ENCODE results near the gene CHGA. TPM values are rescaled to one million over a fixed set of nuclear protein-coding genes. Genes with fewer than 3 reads are reported as not detected.

Gene CHGA
- total RNA-seq, 1 donor from 2014 or later, result not detected

DNA sequence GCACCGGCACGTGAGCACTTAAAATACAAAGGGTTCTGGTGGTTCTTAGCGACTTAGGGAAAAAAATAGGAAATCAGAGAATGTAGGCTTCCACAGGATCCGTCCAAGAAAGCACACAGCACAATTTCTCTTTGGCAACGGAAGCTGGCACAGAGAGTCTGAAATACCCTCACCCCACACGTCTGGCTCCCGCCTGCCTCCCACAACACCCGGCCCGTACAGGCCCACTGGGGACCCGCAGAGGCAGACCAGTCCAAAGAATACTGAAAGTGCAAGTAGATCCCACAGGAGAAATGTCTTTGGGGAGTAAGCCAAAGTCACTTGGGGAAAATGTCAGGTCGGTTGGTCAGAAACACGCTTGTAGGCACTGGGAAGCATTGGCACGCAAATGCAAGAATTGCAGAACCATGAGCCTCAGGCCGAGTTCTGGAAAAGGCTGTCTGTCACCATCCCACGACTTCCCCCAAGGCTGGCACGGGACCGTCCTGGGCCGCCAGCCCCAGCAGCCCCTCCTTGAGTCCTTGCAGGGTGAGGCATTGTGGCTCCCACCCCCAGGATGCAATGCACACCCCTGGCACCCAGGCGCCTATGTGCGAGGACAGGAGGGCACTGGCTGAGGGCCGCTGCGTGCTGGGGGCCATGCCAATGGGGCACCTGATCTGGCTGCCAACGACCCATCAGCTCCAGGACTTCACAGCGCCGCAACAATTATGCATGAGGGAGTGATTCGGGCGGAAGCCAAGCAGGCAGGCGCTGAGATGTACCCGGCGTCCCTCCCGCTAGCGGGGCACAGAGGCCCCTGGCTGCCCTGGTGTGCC lies 29.7 kb downstream of the CHGA start:
- no peak for DNase-seq (ENCODE audit: low spot score in 2 of 2, unreplicated experiment in 2 of 2)
- H3K4me3 Mint-ChIP-seq, result no peak overlapping the region
- H3K27me3 Mint-ChIP-seq (ENCODE audit: low read depth), result no peaks in the 10 kb centered on the region
- no peak overlapping the region for H3K27ac Mint-ChIP-seq
- TF ChIP-seq, protein P1, sequence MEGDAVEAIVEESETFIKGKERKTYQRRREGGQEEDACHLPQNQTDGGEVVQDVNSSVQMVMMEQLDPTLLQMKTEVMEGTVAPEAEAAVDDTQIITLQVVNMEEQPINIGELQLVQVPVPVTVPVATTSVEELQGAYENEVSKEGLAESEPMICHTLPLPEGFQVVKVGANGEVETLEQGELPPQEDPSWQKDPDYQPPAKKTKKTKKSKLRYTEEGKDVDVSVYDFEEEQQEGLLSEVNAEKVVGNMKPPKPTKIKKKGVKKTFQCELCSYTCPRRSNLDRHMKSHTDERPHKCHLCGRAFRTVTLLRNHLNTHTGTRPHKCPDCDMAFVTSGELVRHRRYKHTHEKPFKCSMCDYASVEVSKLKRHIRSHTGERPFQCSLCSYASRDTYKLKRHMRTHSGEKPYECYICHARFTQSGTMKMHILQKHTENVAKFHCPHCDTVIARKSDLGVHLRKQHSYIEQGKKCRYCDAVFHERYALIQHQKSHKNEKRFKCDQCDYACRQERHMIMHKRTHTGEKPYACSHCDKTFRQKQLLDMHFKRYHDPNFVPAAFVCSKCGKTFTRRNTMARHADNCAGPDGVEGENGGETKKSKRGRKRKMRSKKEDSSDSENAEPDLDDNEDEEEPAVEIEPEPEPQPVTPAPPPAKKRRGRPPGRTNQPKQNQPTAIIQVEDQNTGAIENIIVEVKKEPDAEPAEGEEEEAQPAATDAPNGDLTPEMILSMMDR (IDR thresholded peaks at IDR 0.05; ENCODE audit: unreplicated experiment), result no peak
- H3K4me1 Mint-ChIP-seq, result peaks cover 2% of the 10 kb centered on the region
- H3K36me3 Mint-ChIP-seq, result peaks cover 5% of the 10 kb centered on the region
- H3K9me3 Mint-ChIP-seq, result no peaks in the 10 kb centered on the region

DNA sequence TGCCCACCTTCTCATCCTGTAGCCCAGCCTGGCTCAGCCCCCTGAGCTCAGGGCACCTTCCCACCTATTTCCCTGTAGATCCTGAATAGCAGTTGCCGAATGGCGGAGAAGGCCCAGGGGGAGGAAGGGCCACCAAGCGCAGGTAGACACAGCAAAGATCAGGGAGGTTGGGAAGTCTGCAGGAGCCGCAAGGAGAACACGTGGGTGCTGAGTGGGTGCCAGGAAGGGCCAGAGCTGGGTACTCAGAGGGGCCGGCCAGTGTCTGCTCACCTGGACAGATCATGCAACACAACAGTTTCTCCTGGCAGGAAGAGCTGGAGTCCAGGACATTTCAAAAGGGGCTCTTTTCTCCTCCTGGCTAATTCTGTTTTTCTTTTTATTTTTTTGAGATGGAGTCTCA lies 30.6 kb downstream of the CHGA start:
- DNase-seq (ENCODE audit: low spot score in 2 of 2, unreplicated experiment in 2 of 2), result no peak
- H3K27me3 Mint-ChIP-seq (ENCODE audit: low read depth), result no peaks in the 10 kb centered on the region
- H3K36me3 Mint-ChIP-seq, result peaks cover 5% of the 10 kb centered on the region
- no peaks in the 10 kb centered on the region for H3K9me3 Mint-ChIP-seq
- no peak overlapping the region for H3K4me3 Mint-ChIP-seq
- H3K27ac Mint-ChIP-seq, result no peak overlapping the region
- TF ChIP-seq, protein P1 (IDR thresholded peaks at IDR 0.05; ENCODE audit: unreplicated experiment), result no peak
- peaks cover 2% of the 10 kb centered on the region for H3K4me1 Mint-ChIP-seq

DNA sequence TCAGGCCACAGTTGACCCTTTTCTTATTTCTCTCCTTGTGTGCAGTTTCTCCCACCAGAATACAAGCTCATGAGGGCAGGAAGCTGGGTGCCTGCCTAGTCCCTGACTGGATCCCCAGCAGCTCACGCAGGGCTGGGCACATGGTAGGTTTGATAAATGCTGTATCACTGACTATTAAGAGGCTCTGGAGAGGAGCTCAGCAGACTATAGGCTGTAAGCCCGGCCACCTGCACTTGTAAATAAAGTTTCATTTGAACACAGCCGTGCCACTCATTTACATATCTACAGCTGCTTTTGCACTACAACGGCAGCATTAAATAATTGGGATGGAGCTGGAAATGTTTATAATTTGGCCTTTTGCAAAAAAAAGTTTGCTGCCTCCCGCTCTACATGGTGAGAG lies 32.0 kb downstream of the CHGA start:
- H3K27ac Mint-ChIP-seq, result no peak overlapping the region
- no peaks in the 10 kb centered on the region for H3K27me3 Mint-ChIP-seq (ENCODE audit: low read depth)
- peaks cover 8% of the 10 kb centered on the region for H3K4me1 Mint-ChIP-seq
- H3K36me3 Mint-ChIP-seq, result peaks cover 5% of the 10 kb centered on the region
- H3K4me3 Mint-ChIP-seq, result no peak overlapping the region
- no peak for DNase-seq (ENCODE audit: low spot score in 2 of 2, unreplicated experiment in 2 of 2)
- H3K9me3 Mint-ChIP-seq, result no peaks in the 10 kb centered on the region
- TF ChIP-seq, protein P1 (IDR thresholded peaks at IDR 0.05; ENCODE audit: unreplicated experiment), result no peak

DNA sequence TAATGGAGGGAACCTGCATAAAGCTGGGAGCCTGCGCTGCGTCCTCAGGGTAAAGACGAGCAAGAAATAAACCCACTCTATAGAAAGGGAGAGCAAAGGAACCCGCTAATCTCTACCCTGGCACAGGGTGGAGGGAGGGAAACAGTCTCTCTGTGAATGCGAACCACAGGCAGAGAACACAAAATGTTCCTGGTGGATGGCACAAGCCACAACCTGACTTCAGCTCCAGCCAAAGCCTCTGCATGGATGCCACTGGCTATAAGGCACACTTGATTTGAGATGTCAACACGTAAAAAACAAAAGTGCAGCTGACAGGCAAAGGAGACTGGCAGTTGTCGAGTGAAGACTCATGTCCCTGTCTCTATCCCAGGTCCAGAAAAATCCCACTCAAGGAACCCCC lies 32.4 kb downstream of the CHGA start:
- Mint-ChIP-seq H3K27me3 (ENCODE audit: low read depth) (no peaks in the 10 kb centered on the region), H3K9me3 (no peaks in the 10 kb centered on the region), H3K27ac (no peak overlapping the region), H3K4me1 (peaks cover 8% of the 10 kb centered on the region), H3K36me3 (peaks cover 5% of the 10 kb centered on the region), H3K4me3 (no peak overlapping the region)
- DNase-seq (ENCODE audit: low spot score in 2 of 2, unreplicated experiment in 2 of 2), result no peak
- TF ChIP-seq, protein P1 (IDR thresholded peaks at IDR 0.05; ENCODE audit: unreplicated experiment), result no peak

DNA sequence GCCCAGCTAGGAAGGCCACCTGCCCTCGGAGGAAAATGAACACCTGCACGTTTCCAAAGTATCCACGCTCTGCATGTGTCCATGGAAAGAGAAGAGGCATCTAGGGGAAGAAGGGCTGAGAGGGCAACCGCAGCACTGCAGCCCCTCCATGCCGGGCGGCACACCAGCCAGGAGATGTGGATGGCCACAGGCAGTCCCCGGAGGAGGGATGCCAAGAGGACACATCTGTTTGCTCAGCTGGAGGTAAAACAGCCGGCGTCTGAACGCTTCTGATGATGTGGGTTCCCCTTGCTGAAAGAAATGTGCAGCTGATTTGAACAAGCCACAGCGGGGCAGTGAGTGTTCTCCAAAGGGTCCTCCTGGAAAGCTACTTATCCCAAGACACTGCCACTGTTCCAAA lies 34.0 kb downstream of the CHGA start:
- Mint-ChIP-seq H3K4me3 (no peak overlapping the region), H3K9me3 (no peaks in the 10 kb centered on the region), H3K27ac (no peak overlapping the region), H3K27me3 (ENCODE audit: low read depth) (no peaks in the 10 kb centered on the region), H3K36me3 (peaks cover 4% of the 10 kb centered on the region), H3K4me1 (peaks cover 8% of the 10 kb centered on the region)
- DNase-seq (ENCODE audit: low spot score in 2 of 2, unreplicated experiment in 2 of 2), result no peak
- TF ChIP-seq, protein P1 (IDR thresholded peaks at IDR 0.05; ENCODE audit: unreplicated experiment), result no peak
